CD14-positive monocyte (primary cell): ENCODE results near the gene COL17A1. TPM values are rescaled to one million over a fixed set of nuclear protein-coding genes. Genes with fewer than 3 reads are reported as not detected.

Experiments
- DNase-seq, 3 donors: peaks; one replicate each; pipeline ENCODE4 v3.0.0-alpha.2; 2011 to 2022
- H2AFZ ChIP-seq: 2 replicates; pipeline ENCODE4 v1.6.0; 2012; ENCODE audit warnings: mild to moderate bottlenecking, low read depth, low read length, inconsistent platforms; ENCODE audit not compliant: insufficient read depth, poor library complexity, severe bottlenecking
- H3K27ac ChIP-seq, 2 donors: 1 replicate in 1 of 2; 2 replicates in 1 of 2; pipeline ENCODE4 v1.5.1; 2012 to 2013; ENCODE audit warnings: low read length in 2 of 2, control low read depth in 1 of 2, inconsistent platforms in 1 of 2, low read depth in 1 of 2, mild to moderate bottlenecking in 1 of 2
- H3K27me3 ChIP-seq, 2 donors: one replicate each; pipeline versions ENCODE4 v1.6.0 to v1.6.1; 2011 to 2013; ENCODE audit warnings: low read length in 2 of 2; ENCODE audit not compliant: control insufficient read depth in 2 of 2, insufficient read depth in 2 of 2
- H3K36me3 ChIP-seq, 2 donors: replicated peaks in 1 of 2; 1 replicate in 1 of 2; 2 replicates in 1 of 2; pipeline versions ENCODE4 v1.5.1 to v1.6.1; 2012 to 2013; ENCODE audit warnings: low read length in 2 of 2, control low read depth in 1 of 2, inconsistent platforms in 1 of 2, mild to moderate bottlenecking in 1 of 2; ENCODE audit not compliant: insufficient read depth in 2 of 2, control insufficient read depth in 1 of 2
- H3K4me1 ChIP-seq, 2 donors: 1 replicate in 1 of 2; 2 replicates in 1 of 2; pipeline versions ENCODE4 v1.5.1 to v1.6.1; 2012 to 2013; ENCODE audit warnings: low read length in 2 of 2, control low read depth in 1 of 2, inconsistent platforms in 1 of 2, mild to moderate bottlenecking in 1 of 2, moderate library complexity in 1 of 2; ENCODE audit not compliant: insufficient read depth in 2 of 2, control insufficient read depth in 1 of 2
- H3K4me2 ChIP-seq: replicated peaks from 2 replicates; pipeline ENCODE3; 2012; ENCODE audit warnings: low read length, moderate library complexity, mild to moderate bottlenecking; ENCODE audit not compliant: poor library complexity, severe bottlenecking; ENCODE audit errors: extremely low read depth
- H3K4me3 ChIP-seq, 3 experiments: fragments of 200-600 bp in 1 of 3; sonication (generic) in 1 of 3; replicated peaks in 1 of 3; 1 replicate in 2 of 3; 2 replicates in 1 of 3; pipeline ENCODE4 v1.5.1; 2011 to 2013; ENCODE audit warnings: low read length in 3 of 3, mild to moderate bottlenecking in 3 of 3, control low read depth in 2 of 3, low read depth in 2 of 3, inconsistent platforms in 1 of 3, moderate library complexity in 1 of 3
- H3K79me2 ChIP-seq: 2 replicates; pipeline ENCODE4 v1.6.0; 2012; ENCODE audit warnings: mild to moderate bottlenecking, control low read depth, inconsistent platforms, low read length, moderate library complexity; ENCODE audit not compliant: insufficient read depth
- H3K9ac ChIP-seq: 2 replicates; pipeline ENCODE4 v1.6.0; 2017; ENCODE audit warnings: low read length, mild to moderate bottlenecking; ENCODE audit not compliant: insufficient read depth, poor library complexity, severe bottlenecking
- H3K9me3 ChIP-seq, 2 donors: replicated peaks in 1 of 2; 1 replicate in 1 of 2; 2 replicates in 1 of 2; pipeline versions ENCODE4 v1.5.1 to v1.6.1; 2012 to 2013; ENCODE audit warnings: low read length in 2 of 2, control low read depth in 1 of 2; ENCODE audit not compliant: control insufficient read depth in 1 of 2, insufficient read depth in 1 of 2
- H4K20me1 ChIP-seq: 2 replicates; pipeline ENCODE4 v1.6.0; 2012; ENCODE audit warnings: mild to moderate bottlenecking, low read length, control low read depth, moderate library complexity; ENCODE audit not compliant: insufficient read depth
- H3K27ac Mint-ChIP-seq, 7 donors: one replicate each; pipeline ENCODE4 v1.8.0; 2020; ENCODE audit warnings: mild to moderate bottlenecking in 7 of 7, mixed read lengths in 7 of 7, moderate library complexity in 6 of 7, inconsistent platforms in 2 of 7
- H3K27me3 Mint-ChIP-seq, 3 donors: one replicate each; pipeline ENCODE4 v1.8.0; 2021 to 2022; ENCODE audit warnings: low read depth in 3 of 3, mild to moderate bottlenecking in 3 of 3, mixed read lengths in 3 of 3, moderate library complexity in 3 of 3, inconsistent platforms in 1 of 3
- H3K36me3 Mint-ChIP-seq, 2 donors: one replicate each; pipeline ENCODE4 v1.8.0; 2020; ENCODE audit warnings: mixed read lengths in 2 of 2, inconsistent platforms in 1 of 2, mild to moderate bottlenecking in 1 of 2
- H3K4me1 Mint-ChIP-seq: one replicate; pipeline ENCODE4 v1.8.0; 2020; ENCODE audit warnings: mild to moderate bottlenecking, mixed read lengths
- H3K4me3 Mint-ChIP-seq, 2 donors: one replicate each; pipeline ENCODE4 v1.8.0; 2020; ENCODE audit warnings: mild to moderate bottlenecking in 2 of 2, mixed read lengths in 2 of 2, moderate library complexity in 1 of 2
- H3K9me3 Mint-ChIP-seq, 7 donors: one replicate each; pipeline ENCODE4 v1.8.0; 2020 to 2022; ENCODE audit warnings: mixed read lengths in 7 of 7, mild to moderate bottlenecking in 6 of 7, moderate library complexity in 6 of 7, inconsistent platforms in 2 of 7
- CTCF ChIP-seq: fragments of 200-600 bp; IDR thresholded peaks from one replicate; pipeline ENCODE4 v1.8.0; 2022; ENCODE audit warnings: antibody characterized with exemption, mild to moderate bottlenecking
- WGBS: methylation state at CpG from one replicate; pipeline ENCODE4 v1.1.5; 2013; ENCODE audit warnings: missing lambda C conversion rate; ENCODE audit not compliant: insufficient coverage; 5-methylcytosine and 5-hydroxymethylcytosine counted together
- intact Hi-C, 2 donors: fragments of 100-400 bp; cut with micrococcal nuclease; formaldehyde crosslinking; loops; one replicate each; pipeline versions ENCODE4 v1.15.0 to v1.15.1; 2023
- polyA plus RNA-seq, 3 donors: library from polyadenylated mRNA; depleted of rRNA in 1 of 3; unstranded in 2 of 3; stranded (reverse) in 1 of 3; fragments of 300-500 nt in 2 of 3; fragments of >200 nt in 1 of 3; fragmentation: Illumina TruSeq in 2 of 3; gene quantifications; 1 replicate in 2 of 3; 2 replicates in 1 of 3; pipeline ENCODE4 v1.2.3, GENCODE V29; 2012 to 2021

COL17A1 gene
- polyA plus RNA-seq, 3 donors = not detected

- Histone ChIP-seq H3K4me1 (peaks cover 0 to 16% of the 10 kb centered on the region in 2 donors), H3K4me3 (no peak overlapping the region), H3K27ac (no peak overlapping the region), H3K4me2 (no peak overlapping the region), H3K79me2 (no peaks in the 10 kb centered on the region), H3K36me3 (no peaks in the 10 kb centered on the region), H3K9ac (no peak overlapping the region), H3K27me3 (no peaks in the 10 kb centered on the region), H3K9me3 (no peaks in the 10 kb centered on the region), H4K20me1 (no peaks in the 10 kb centered on the region), H2AFZ (no peak overlapping the region)
- no peak for TF ChIP-seq CTCF
- Mint-ChIP-seq H3K4me1 (peaks cover 11% of the 10 kb centered on the region), H3K27ac (no peak overlapping the region), H3K36me3 (no peaks in the 10 kb centered on the region), H3K27me3 (no peaks in the 10 kb centered on the region), H3K4me3 (no peak overlapping the region), H3K9me3 (no peaks in the 10 kb centered on the region)
- intact Hi-C loops = no loop called here
- peak; percentile 14 to 49 (median 49) for DNase-seq
- 100% methylated on average over 1 of the region's 3 CpGs for WGBS
Measured at GRCh38 chr10:104109908-104110662, 24.4 kb upstream of the COL17A1 start.

- no peak for DNase-seq
- H3K4me1 Mint-ChIP-seq = peaks cover 4% of the 10 kb centered on the region
- peaks cover 0 to 1% (median 0%) of the 10 kb centered on the region in 3 donors for H3K27me3 Mint-ChIP-seq
- WGBS = no CpG with 5 or more reads among the region's 2 CpGs
- Histone ChIP-seq H3K9ac (no peak overlapping the region), H3K4me2 (no peak overlapping the region), H3K27ac (no peak overlapping the region), H3K79me2 (no peaks in the 10 kb centered on the region), H3K36me3 (no peaks in the 10 kb centered on the region), H4K20me1 (no peaks in the 10 kb centered on the region), H3K4me3 (no peak overlapping the region), H3K27me3 (no peaks in the 10 kb centered on the region), H2AFZ (no peak overlapping the region), H3K4me1 (peaks cover 0 to 6% of the 10 kb centered on the region in 2 donors), H3K9me3 (no peaks in the 10 kb centered on the region)
- no peaks in the 10 kb centered on the region for H3K36me3 Mint-ChIP-seq
- no peak for TF ChIP-seq CTCF
- intact Hi-C loops = no loop called here
- peaks cover 0 to 1% (median 0%) of the 10 kb centered on the region in 7 donors for H3K9me3 Mint-ChIP-seq
- no peak overlapping the region for H3K27ac Mint-ChIP-seq
- H3K4me3 Mint-ChIP-seq = no peak overlapping the region
Measured at GRCh38 chr10:104104926-104105325, 19.2 kb upstream of the COL17A1 start.
